HepG2 (cell line): Measurements from ENCODE around the gene SMCO4. TPM values are rescaled to one million over a fixed set of nuclear protein-coding genes. Genes with fewer than 3 reads are reported as not detected.
A peak's percentile ranks its signal among the peaks of the same experiment; 100 is the strongest.

Experiments
- FOXA1 ChIP-seq, 2 experiments: fragments of 450-650 bp in 1 of 2; sonication (generic) in 1 of 2; formaldehyde crosslinking in 1 of 2; IDR thresholded peaks; 2 replicates each; pipeline versions ENCODE4 v1.4.0 to v1.6.1; 2016 to 2020; ENCODE audit warnings: missing genetic modification reagents in 1 of 2
- GTF3A ChIP-seq: sonication (generic); formaldehyde crosslinking; conservative IDR thresholded peaks from 2 replicates; pipeline ENCODE4 v1.4.0; 2020; ENCODE audit warnings: mild to moderate bottlenecking, missing genetic modification reagents
- MAFF ChIP-seq: IDR thresholded peaks from 2 replicates; pipeline ENCODE4 v1.6.1; 2011; ENCODE audit warnings: low read depth, low read length, improper control_type of control experiment
- NFYC ChIP-seq: IDR thresholded peaks from 2 replicates; pipeline ENCODE4 v1.6.1; 2016; ENCODE audit warnings: missing genetic modification reagents, missing compliant biosample characterization
- PRDM15 ChIP-seq: sonication (generic); formaldehyde crosslinking; IDR thresholded peaks from 2 replicates; pipeline ENCODE4 v1.4.0; 2020; ENCODE audit warnings: missing genetic modification reagents
- SOX13 ChIP-seq, 3 experiments: fragments of 450-650 bp in 1 of 3; sonication (generic) in 1 of 3; formaldehyde crosslinking in 1 of 3; IDR thresholded peaks in 2 of 3; conservative IDR thresholded peaks in 1 of 3; 2 replicates each; pipeline versions ENCODE4 v1.5.0 to v1.6.1; 2016 to 2020; ENCODE audit warnings: antibody characterized with exemption in 1 of 3, mild to moderate bottlenecking in 1 of 3, missing compliant biosample characterization in 1 of 3, missing genetic modification reagents in 1 of 3, moderate library complexity in 1 of 3
- TGIF2 ChIP-seq: IDR thresholded peaks from 2 replicates; pipeline ENCODE4 v1.6.1; 2016; ENCODE audit warnings: control low read depth, missing compliant biosample characterization
- ZBTB37 ChIP-seq: sonication (generic); formaldehyde crosslinking; IDR thresholded peaks from 2 replicates; pipeline ENCODE4 v1.4.0; 2020; ENCODE audit warnings: mild to moderate bottlenecking, missing genetic modification reagents
- ZBTB39 ChIP-seq: sonication (generic); formaldehyde crosslinking; IDR thresholded peaks from 2 replicates; pipeline ENCODE4 v1.5.0; 2020; ENCODE audit warnings: missing genetic modification reagents
- ZNF138 ChIP-seq: sonication (generic); formaldehyde crosslinking; IDR thresholded peaks from 2 replicates; pipeline ENCODE4 v1.5.0; 2020; ENCODE audit warnings: mild to moderate bottlenecking, low read depth, missing genetic modification reagents
- ZNF556 ChIP-seq: sonication (generic); formaldehyde crosslinking; IDR thresholded peaks from 2 replicates; pipeline ENCODE4 v1.4.0; 2020; ENCODE audit warnings: mild to moderate bottlenecking, missing genetic modification reagents, borderline replicate concordance
- ZNF644 ChIP-seq: IDR thresholded peaks from 2 replicates; pipeline ENCODE4 v1.6.1; 2016; ENCODE audit warnings: low read depth
- polyA plus RNA-seq, 8 experiments: library from polyadenylated mRNA; depleted of rRNA in 3 of 8; stranded (reverse) in 7 of 8; unstranded in 1 of 8; fragments of >200 nt; fragmentation: Illumina TruSeq in 4 of 8; extraction: Trizol in 4 of 8; gene quantifications; 2 replicates each; pipeline versions ENCODE4 v1.2.1 to v1.2.3, GENCODE V29; 2011 to 2016; ENCODE audit warnings: low read depth in 4 of 8, missing spikeins in 1 of 8, mixed read lengths in 1 of 8; ENCODE audit not compliant: insufficient read depth in 1 of 8
- total RNA-seq, 5 experiments: library from RNA; depleted of rRNA; stranded (reverse); fragments of >200 nt; fragmentation: Illumina TruSeq; extraction: Trizol; gene quantifications; 2 replicates each; pipeline ENCODE4 v1.2.3, GENCODE V29; 2016; ENCODE audit warnings: low read depth in 1 of 5
- TF ChIP-seq, protein P1 (sequence below): sonication (generic); formaldehyde crosslinking; IDR thresholded peaks from 2 replicates; pipeline ENCODE4 v1.5.1; 2020; ENCODE audit warnings: mild to moderate bottlenecking, missing genetic modification reagents, borderline replicate concordance

The SMCO4 gene
- total and polyA plus RNA-seq, 2 of the 13 experiments (the other 11 are each of a cell fraction or from before 2014, with no cell fraction given), result 10.6 to 28.5 TPM

GRCh38 chr11:93529707-93530467 lies 13.3 kb downstream of the SMCO4 start (continued):
- no peak for TF ChIP-seq PRDM15 (CRISPR knock-in tag)
- TF ChIP-seq, protein P1, sequence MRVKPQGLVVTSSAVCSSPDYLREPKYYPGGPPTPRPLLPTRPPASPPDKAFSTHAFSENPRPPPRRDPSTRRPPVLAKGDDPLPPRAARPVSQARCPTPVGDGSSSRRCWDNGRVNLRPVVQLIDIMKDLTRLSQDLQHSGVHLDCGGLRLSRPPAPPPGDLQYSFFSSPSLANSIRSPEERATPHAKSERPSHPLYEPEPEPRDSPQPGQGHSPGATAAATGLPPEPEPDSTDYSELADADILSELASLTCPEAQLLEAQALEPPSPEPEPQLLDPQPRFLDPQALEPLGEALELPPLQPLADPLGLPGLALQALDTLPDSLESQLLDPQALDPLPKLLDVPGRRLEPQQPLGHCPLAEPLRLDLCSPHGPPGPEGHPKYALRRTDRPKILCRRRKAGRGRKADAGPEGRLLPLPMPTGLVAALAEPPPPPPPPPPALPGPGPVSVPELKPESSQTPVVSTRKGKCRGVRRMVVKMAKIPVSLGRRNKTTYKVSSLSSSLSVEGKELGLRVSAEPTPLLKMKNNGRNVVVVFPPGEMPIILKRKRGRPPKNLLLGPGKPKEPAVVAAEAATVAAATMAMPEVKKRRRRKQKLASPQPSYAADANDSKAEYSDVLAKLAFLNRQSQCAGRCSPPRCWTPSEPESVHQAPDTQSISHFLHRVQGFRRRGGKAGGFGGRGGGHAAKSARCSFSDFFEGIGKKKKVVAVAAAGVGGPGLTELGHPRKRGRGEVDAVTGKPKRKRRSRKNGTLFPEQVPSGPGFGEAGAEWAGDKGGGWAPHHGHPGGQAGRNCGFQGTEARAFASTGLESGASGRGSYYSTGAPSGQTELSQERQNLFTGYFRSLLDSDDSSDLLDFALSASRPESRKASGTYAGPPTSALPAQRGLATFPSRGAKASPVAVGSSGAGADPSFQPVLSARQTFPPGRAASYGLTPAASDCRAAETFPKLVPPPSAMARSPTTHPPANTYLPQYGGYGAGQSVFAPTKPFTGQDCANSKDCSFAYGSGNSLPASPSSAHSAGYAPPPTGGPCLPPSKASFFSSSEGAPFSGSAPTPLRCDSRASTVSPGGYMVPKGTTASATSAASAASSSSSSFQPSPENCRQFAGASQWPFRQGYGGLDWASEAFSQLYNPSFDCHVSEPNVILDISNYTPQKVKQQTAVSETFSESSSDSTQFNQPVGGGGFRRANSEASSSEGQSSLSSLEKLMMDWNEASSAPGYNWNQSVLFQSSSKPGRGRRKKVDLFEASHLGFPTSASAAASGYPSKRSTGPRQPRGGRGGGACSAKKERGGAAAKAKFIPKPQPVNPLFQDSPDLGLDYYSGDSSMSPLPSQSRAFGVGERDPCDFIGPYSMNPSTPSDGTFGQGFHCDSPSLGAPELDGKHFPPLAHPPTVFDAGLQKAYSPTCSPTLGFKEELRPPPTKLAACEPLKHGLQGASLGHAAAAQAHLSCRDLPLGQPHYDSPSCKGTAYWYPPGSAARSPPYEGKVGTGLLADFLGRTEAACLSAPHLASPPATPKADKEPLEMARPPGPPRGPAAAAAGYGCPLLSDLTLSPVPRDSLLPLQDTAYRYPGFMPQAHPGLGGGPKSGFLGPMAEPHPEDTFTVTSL, result peak; percentile 59; the same call in 1 of the 2 replicates
- TF ChIP-seq ZBTB37 (CRISPR knock-in tag), result no peak
- TF ChIP-seq FOXA1 (IDR thresholded peaks at IDR 0.05), result no peak
- peak; percentile 48; the same call in 1 of the 2 replicates for TF ChIP-seq FOXA1 (CRISPR knock-in tag; IDR thresholded peaks at IDR 0.05)
- no peak for TF ChIP-seq ZBTB39 (CRISPR knock-in tag)
- TF ChIP-seq MAFF, result peak; percentile 86
- TF ChIP-seq ZNF138 (CRISPR knock-in tag), result no peak
- no peak for TF ChIP-seq GTF3A (CRISPR knock-in tag)
- no peak for TF ChIP-seq SOX13 (IDR thresholded peaks at IDR 0.05)
- TF ChIP-seq SOX13 (CRISPR knock-in tag; conservative IDR thresholded peaks at IDR 0.05 in 1 of 2, IDR thresholded peaks at IDR 0.05 in 1 of 2), result no peak; a peak in 1 of 4 replicates
- 0 out of 2 replicates have a peak, but pooled peaks have one; percentile 5 for TF ChIP-seq ZNF644 (CRISPR knock-in tag)
- TF ChIP-seq TGIF2 (CRISPR knock-in tag), result peak; percentile 60; the same call in 1 of the 2 replicates
- peak; percentile 83 for TF ChIP-seq ZNF556
- TF ChIP-seq NFYC (CRISPR knock-in tag), result no peak
